Transverse colon (tissue), 4 donors: ENCODE results near the gene PTP4A2.

Source experiments
- CTCF ChIP-seq, 5 experiments: fragments of 200-600 bp in 3 of 5; fragments of 450-650 bp in 2 of 5; sonication (generic) in 3 of 5; IDR thresholded peaks; 1 replicate in 2 of 5; 2 replicates in 3 of 5; pipeline ENCODE4 v1.5.1; 2016 to 2017; ENCODE audit warnings: antibody characterized with exemption in 5 of 5, inconsistent platforms in 3 of 5, mild to moderate bottlenecking in 2 of 5, moderate library complexity in 1 of 5
- POLR2A ChIP-seq: fragments of 450-650 bp; IDR thresholded peaks from one replicate; pipeline ENCODE4 v1.6.1; 2016; ENCODE audit warnings: antibody characterized with exemption, mild to moderate bottlenecking, moderate library complexity
- POLR2AphosphoS5 ChIP-seq, 3 donors: sonication (generic); formaldehyde crosslinking; IDR thresholded peaks; one replicate each; pipeline ENCODE4 v1.6.1; 2016; ENCODE audit warnings: antibody characterized with exemption in 3 of 3

- TF ChIP-seq CTCF (IDR thresholded peaks at IDR 0.05) (no peak), POLR2A (no peak), POLR2AphosphoS5 (IDR thresholded peaks at IDR 0.05) (no peak)
Observed at GRCh38 chr1:31901838-31902509, 36.2 kb downstream of the PTP4A2 start.
